Loucy (cell line): ENCODE measurements around the gene DDR2.

Experiments used
- EZH2phosphoT487 ChIP-seq: fragments of 200-600 bp; IDR thresholded peaks from 2 replicates; pipeline ENCODE4 v1.6.1; 2018; ENCODE audit warnings: antibody characterized with exemption, mild to moderate bottlenecking, moderate library complexity, borderline replicate concordance
- TF ChIP-seq, protein P1 (sequence below): fragments of 200-600 bp; sonication (generic); conservative IDR thresholded peaks from 2 replicates; pipeline ENCODE4 v1.5.1; 2014; ENCODE audit warnings: mild to moderate bottlenecking, antibody characterized with exemption, low read length

GRCh38 chr1:162740755-162741154, 108.5 kb downstream of the DDR2 start:
- TF ChIP-seq, protein P1, sequence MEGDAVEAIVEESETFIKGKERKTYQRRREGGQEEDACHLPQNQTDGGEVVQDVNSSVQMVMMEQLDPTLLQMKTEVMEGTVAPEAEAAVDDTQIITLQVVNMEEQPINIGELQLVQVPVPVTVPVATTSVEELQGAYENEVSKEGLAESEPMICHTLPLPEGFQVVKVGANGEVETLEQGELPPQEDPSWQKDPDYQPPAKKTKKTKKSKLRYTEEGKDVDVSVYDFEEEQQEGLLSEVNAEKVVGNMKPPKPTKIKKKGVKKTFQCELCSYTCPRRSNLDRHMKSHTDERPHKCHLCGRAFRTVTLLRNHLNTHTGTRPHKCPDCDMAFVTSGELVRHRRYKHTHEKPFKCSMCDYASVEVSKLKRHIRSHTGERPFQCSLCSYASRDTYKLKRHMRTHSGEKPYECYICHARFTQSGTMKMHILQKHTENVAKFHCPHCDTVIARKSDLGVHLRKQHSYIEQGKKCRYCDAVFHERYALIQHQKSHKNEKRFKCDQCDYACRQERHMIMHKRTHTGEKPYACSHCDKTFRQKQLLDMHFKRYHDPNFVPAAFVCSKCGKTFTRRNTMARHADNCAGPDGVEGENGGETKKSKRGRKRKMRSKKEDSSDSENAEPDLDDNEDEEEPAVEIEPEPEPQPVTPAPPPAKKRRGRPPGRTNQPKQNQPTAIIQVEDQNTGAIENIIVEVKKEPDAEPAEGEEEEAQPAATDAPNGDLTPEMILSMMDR = no peak
- TF ChIP-seq EZH2phosphoT487 = no peak
